ENCODE results near the gene C1orf56.

DNA sequence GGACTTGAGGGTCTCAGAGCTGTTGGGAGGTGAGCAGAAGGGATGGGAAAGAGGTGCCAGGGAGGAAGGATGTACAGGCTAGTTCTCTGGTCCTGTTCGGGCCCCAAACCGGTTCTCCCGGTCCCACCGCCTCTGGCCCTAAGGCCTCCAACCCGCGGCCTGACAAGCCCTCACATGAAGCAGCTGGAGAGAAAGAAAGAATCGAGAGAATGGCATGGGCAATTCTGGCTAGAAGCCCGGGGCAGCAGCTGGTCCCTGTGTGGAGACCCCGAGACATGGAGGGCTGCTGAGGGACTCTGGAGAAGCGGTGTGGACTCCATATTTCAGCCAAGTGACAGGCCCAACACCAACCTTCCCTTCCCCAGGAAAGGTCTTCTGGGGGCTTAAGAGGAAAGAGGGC is 11.1 kb downstream of the C1orf56 start:
- TF ChIP-seq BHLHE40 (IDR thresholded peaks at IDR 0.05; ENCODE audit: low read depth, low read length) (no peak), CTCF (IDR thresholded peaks at IDR 0.05) (no peak), HDAC2 (IDR thresholded peaks at IDR 0.05) (no peak), RFX5 (IDR thresholded peaks at IDR 0.05) (no peak), CHD2 (IDR thresholded peaks at IDR 0.05; ENCODE audit: low read length, partially characterized antibody) (no peak), FOSL2 (IDR thresholded peaks at IDR 0.05) (no peak), FOSL2 (CRISPR knock-in tag; IDR thresholded peaks at IDR 0.05) (no peak)
- TF ChIP-seq, protein P1, sequence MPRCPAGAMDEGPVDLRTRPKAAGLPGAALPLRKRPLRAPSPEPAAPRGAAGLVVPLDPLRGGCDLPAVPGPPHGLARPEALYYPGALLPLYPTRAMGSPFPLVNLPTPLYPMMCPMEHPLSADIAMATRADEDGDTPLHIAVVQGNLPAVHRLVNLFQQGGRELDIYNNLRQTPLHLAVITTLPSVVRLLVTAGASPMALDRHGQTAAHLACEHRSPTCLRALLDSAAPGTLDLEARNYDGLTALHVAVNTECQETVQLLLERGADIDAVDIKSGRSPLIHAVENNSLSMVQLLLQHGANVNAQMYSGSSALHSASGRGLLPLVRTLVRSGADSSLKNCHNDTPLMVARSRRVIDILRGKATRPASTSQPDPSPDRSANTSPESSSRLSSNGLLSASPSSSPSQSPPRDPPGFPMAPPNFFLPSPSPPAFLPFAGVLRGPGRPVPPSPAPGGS (IDR thresholded peaks at IDR 0.05): no peak
